Thoracic aorta (tissue), 2 donors: Measurements from ENCODE around the gene ANP32B. TPM values are rescaled to one million over a fixed set of nuclear protein-coding genes. Genes with fewer than 3 reads are reported as not detected.
"Not testable (repeated sequence)": the region's sequence is repeated elsewhere in the genome, so short reads cannot be mapped to it uniquely, and the experiment has no call there.

Source experiments
- ATAC-seq: fragments of 150-250 bp; one replicate; pipeline ENCODE4 v1.8.0; 2017; ENCODE audit warnings: low read depth; ENCODE audit not compliant: insufficient number of reproducible peaks, low FRiP score
- DNase-seq: peaks from one replicate; pipeline ENCODE4 v3.0.0-alpha.2; 2020; ENCODE audit warnings: low spot score
- H3K27ac ChIP-seq, 2 donors: fragments of 200-600 bp; sonication (generic); 1 replicate in 1 of 2; 2 replicates in 1 of 2; pipeline ENCODE4 v1.5.1; 2016; ENCODE audit warnings: mild to moderate bottlenecking in 2 of 2, moderate library complexity in 2 of 2
- H3K27me3 ChIP-seq: fragments of 200-600 bp; sonication (generic); replicated peaks from 2 replicates; pipeline ENCODE4 v1.6.0; 2016; ENCODE audit warnings: mild to moderate bottlenecking; ENCODE audit not compliant: insufficient read depth
- H3K36me3 ChIP-seq: fragments of 200-600 bp; sonication (generic); one replicate; pipeline ENCODE4 v1.5.1; 2016
- H3K4me1 ChIP-seq, 2 donors: fragments of 200-600 bp; sonication (generic); 1 replicate in 1 of 2; 2 replicates in 1 of 2; pipeline versions ENCODE4 v1.5.1 to v1.6.0; 2016; ENCODE audit warnings: low read depth in 2 of 2, mild to moderate bottlenecking in 1 of 2; ENCODE audit not compliant: control insufficient read depth in 1 of 2
- H3K4me3 ChIP-seq: fragments of 200-600 bp; sonication (generic); 2 replicates; pipeline ENCODE4 v1.5.1; 2016; ENCODE audit warnings: mild to moderate bottlenecking
- H3K9me3 ChIP-seq: fragments of 200-600 bp; sonication (generic); 2 replicates; pipeline ENCODE4 v1.5.1; 2016
- CTCF ChIP-seq: fragments of 200-600 bp; sonication (generic); IDR thresholded peaks from one replicate; pipeline ENCODE4 v1.5.1; 2019; ENCODE audit warnings: antibody characterized with exemption
- total RNA-seq, 2 donors: library from RNA; depleted of rRNA; stranded (reverse); fragments of >200 nt; gene quantifications; one replicate each; pipeline versions ENCODE4 v1.1.0 to v1.2.3, GENCODE V29; 2016

Gene ANP32B
- total RNA-seq, 2 donors from 2014 or later = 23.3 to 65.7 TPM

GRCh38 chr9:98011122-98011521 is 28.0 kb downstream of the ANP32B start:
- H3K9me3 ChIP-seq = no peaks in the 10 kb centered on the region
- no peak overlapping the region for H3K4me3 ChIP-seq
- H3K4me1 ChIP-seq = peaks cover 4 to 6% of the 10 kb centered on the region in 2 donors
- ATAC-seq (no peak), DNase-seq (no peak)
- TF ChIP-seq CTCF = no peak
- H3K27ac ChIP-seq = no peak overlapping the region
- H3K36me3 ChIP-seq = peaks cover 69% of the 10 kb centered on the region
- H3K27me3 ChIP-seq = no peaks in the 10 kb centered on the region

- no peak overlapping the region for H3K27ac ChIP-seq
- DNase-seq = no peak
- no peak overlapping the region for H3K4me3 ChIP-seq
- no peaks in the 10 kb centered on the region for H3K4me1 ChIP-seq
- no peaks in the 10 kb centered on the region for H3K27me3 ChIP-seq
- H3K36me3 ChIP-seq = peaks cover 53% of the 10 kb centered on the region
- ATAC-seq = no peak
- H3K9me3 ChIP-seq = no peaks in the 10 kb centered on the region
- no peak for TF ChIP-seq CTCF
These were observed 33.1 kb downstream of the ANP32B start for GRCh38 chr9:98016137-98016680.

- TF ChIP-seq CTCF = no peak
- ATAC-seq = no peak
These were observed 34.2 kb downstream of the ANP32B start for GRCh38 chr9:98017306-98017705.

GRCh38 chr9:98018347-98018746 is 35.2 kb downstream of the ANP32B start:
- H3K4me1 ChIP-seq = peaks cover 0 to 18% of the 10 kb centered on the region in 2 donors
- peaks cover 36% of the 10 kb centered on the region for H3K36me3 ChIP-seq
- H3K27ac ChIP-seq = no peak overlapping the region
- no peak for ATAC-seq
- no peak for TF ChIP-seq CTCF
- H3K9me3 ChIP-seq = no peaks in the 10 kb centered on the region
- H3K4me3 ChIP-seq = no peak overlapping the region
- no peaks in the 10 kb centered on the region for H3K27me3 ChIP-seq
- DNase-seq = no peak

More at GRCh38 chr9:98017306-98017705, 34.2 kb downstream of the ANP32B start:
- no peak overlapping the region for H3K4me3 ChIP-seq
- no peaks in the 10 kb centered on the region for H3K9me3 ChIP-seq
- H3K4me1 ChIP-seq = peaks cover 0 to 10% of the 10 kb centered on the region in 2 donors
- H3K27ac ChIP-seq = no peak overlapping the region
- DNase-seq = no peak
- H3K27me3 ChIP-seq = no peaks in the 10 kb centered on the region
- H3K36me3 ChIP-seq = peaks cover 45% of the 10 kb centered on the region

GRCh38 chr9:98019098-98019497 is 36.0 kb downstream of the ANP32B start:
- no peak for ATAC-seq
- no peaks in the 10 kb centered on the region for H3K27me3 ChIP-seq
- no peaks in the 10 kb centered on the region for H3K9me3 ChIP-seq
- no peak for TF ChIP-seq CTCF
- peaks cover 28% of the 10 kb centered on the region for H3K36me3 ChIP-seq
- no peak for DNase-seq
- peaks cover 6 to 18% of the 10 kb centered on the region in 2 donors for H3K4me1 ChIP-seq
- H3K27ac ChIP-seq = no peak overlapping the region
- no peak overlapping the region for H3K4me3 ChIP-seq

GRCh38 chr9:98019869-98020268 is 36.7 kb downstream of the ANP32B start:
- H3K27me3 ChIP-seq, H3K27ac ChIP-seq, H3K9me3 ChIP-seq, H3K4me3 ChIP-seq, DNase-seq, ATAC-seq: not testable (repeated sequence)
- H3K4me1 ChIP-seq = peaks cover 6 to 18% of the 10 kb centered on the region in 2 donors
- H3K36me3 ChIP-seq = peaks cover 20% of the 10 kb centered on the region
